ENCODE data around the gene RTL3.

DNA sequence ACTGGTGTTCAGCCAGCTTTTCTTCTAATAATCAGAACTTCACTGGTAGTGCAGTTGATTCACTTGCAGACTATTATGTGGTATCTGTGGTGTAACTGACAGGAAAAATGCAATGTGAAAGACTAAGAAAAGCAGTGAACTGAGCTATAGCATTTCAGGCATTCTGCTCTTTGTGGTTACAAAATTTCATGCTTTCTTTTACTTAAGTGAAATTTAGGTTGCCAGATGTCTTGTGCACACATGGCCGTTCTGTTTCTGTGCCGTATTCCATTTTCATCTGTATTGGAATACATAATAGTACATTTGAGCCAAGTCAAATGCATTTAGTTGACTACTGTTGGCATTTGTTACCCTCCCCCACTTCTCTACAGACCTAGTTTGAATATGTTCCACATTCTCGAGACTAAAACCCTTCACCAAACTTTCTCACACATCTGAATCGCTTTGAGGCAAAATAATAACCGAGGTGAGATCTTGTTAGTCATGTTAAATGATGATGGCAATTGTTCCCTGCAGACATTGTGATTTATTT lies 8.2 kb downstream of the RTL3 start:
- no peak for TF ChIP-seq CTCF (IDR thresholded peaks at IDR 0.05; ENCODE audit: low read depth, low read length)
- TF ChIP-seq EZH2phosphoT487 (IDR thresholded peaks at IDR 0.05; ENCODE audit: low read depth): no peak
